Right forelimb (tissue), 1 donor: ENCODE data around the gene MTA3.
"Not testable (repeated sequence)": the region's sequence is repeated elsewhere in the genome, so short reads cannot be mapped to it uniquely, and the experiment has no call there.

Experiments used
- DNase-seq: peaks from one replicate; pipeline ENCODE4 v3.0.0-alpha.2; 2018

MTA3 gene

DNA sequence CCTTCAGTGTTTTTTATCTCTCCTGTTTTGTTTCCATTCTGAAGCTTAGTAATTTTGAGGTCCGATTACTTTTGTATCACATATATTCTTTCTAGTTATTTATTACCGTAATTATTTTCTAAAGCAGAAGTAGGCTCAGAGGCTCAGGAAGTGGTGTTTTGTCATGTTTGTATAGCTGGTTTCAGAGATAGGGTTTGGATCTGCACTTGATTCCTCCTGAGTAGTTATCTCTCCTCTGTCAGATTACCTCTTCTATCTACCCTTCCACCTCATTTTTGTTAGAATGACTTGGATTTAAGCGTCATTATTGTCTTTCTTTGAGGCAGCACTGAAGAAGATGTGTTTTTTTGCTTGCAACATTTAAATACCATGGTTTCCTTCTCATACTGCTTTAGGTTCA lies 95.4 kb downstream of the MTA3 start:
- DNase-seq = no peak

DNA sequence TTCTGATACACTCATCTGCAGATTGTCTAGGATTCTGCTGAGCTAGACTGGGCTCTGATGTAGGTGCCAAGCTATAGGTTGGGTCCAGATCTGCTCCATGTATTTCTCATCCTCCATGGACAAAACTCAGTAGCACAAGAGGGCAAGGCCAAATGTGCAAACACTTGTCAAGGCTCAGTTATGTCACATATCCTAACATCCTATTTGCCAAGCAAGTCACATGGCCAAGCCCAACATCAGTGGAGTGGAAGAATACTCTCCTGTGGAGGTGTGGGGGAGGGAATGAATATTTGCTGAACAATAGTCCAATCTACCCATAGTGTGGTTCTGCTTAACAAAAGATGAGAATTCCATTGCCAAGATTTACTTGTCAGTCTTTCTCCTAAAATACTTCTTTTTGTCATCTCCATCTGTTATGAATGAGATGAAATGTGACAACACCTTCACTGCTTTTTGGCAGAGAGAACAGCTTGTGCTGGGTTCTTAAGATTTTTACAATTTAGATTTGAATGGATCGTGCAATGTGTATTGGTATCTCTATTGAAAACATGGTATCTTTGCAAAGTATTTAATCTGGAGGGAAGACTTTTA lies 105.7 kb downstream of the MTA3 start:
- DNase-seq = no peak

DNA sequence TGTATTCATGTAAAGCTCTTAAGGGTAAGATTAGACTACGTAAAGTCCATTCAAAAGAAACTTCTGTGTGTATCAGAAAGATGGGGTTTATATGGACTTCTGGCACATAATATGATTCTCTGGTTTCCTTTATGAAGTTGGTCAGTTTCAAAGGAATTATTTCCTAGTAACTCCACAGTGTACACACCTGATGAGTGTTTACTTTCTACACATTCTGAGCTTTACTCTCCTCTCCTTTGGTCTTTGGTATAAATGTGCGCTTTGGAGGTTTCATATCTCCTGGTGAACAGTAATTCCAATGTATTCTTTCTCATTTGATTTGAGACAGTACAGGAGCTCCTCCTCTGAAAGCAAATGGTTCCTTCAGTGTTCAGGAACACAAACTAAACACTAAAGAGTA lies 107.4 kb downstream of the MTA3 start:
- no peak for DNase-seq

DNA sequence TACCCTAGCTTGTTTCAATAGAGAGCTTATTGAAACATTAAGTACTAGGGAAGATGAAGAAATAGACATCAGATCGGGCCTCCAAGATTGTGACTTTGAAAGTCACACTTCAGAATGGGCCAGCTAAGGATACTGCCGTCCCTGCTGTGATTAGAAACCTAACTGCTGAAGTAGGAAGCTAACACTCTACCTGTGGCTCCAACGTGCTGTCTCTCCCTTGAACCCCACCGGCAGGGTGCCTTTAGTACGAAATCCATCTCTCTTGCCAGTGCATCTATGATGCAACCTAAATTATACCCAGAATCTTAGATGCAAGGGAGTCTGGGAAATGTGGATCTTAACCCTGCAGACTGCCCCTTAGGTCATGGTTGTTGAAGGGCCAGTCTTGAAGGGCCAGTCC lies 116.9 kb downstream of the MTA3 start:
- DNase-seq = no peak

DNA sequence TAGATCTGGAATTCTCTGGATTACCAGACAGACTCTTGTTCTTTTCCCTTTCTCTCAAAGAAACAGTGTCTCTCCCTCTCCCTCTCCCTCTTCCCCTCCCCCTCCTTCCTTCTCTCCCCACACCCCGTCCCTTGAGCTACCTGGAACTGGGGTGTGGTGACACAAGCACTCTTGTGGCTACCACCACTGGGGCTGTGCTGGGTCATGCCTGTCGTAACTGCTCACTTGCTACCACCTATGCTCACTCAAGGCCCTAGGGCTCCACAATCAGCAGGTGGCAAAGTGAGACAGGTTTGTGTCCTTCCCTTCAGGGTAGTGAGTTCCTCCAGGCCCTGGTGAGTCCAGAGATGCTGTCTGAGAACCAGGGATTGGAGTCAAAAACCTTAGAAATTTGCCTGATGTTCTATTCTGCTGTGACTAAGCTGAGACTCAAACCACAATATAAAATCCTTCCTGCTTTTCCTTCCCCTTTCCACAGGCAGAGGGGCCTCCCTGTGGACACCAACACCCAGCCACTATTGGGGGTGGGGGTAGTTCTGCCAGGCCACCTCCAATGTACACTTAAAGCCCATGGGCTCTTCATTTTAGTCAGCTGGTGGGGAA lies 124.7 kb downstream of the MTA3 start:
- no peak for DNase-seq

DNA sequence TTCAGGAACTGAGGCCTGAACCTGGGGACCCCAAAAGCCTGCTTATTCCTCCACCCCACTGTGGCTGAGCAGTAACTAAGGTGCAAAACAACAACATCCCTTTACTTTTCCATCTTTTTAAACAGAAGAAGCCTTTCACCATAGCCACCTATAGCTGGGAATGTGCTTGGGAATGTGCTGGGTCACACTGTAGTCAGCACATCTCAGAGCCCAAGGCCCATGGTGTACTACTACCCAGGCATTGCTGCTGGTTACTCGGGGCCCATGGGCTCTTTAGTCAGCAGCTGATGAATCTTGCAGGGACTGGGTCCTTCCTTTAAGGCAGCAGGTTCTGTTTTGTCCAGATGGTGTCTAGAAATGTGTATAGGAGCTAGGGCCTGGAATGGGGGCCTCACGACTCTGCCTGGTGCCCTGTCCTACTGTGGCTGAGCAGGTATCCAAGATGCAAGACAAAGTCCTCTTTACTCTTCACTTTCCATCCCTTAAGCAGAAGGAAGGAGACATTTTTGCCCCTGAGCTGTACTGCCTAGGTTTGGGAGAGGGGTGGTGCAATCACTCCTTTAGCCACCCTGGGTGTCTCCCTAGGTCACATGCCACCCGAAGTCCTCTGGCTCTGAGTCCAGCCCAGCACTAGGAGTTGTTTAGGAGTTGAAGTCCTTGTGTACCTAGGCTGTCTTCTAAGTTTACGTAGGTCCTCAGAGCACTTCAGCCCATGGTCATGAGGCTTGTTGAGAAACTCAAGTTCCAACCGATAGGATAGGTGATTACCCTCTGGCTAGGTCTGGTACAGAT lies 125.5 kb downstream of the MTA3 start:
- DNase-seq = no peak

DNA sequence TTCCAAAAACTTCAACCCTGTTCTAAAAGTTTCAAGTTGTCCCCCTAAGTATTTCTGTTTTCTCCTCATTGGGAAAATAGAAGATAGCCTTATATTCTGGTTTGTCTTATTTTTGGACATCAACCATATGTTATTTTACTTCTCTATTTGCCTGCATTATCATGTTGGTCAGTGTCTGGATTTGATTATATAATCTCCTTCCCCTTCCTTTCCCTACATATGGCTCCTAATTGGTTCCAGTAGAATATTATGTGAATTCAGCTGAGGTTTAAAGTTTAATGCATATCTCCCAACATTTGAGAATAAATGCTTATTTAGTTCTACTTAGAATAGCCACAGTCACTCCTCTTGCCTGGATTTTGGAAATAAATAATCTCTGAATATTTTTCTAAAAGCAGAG lies 128.6 kb downstream of the MTA3 start:
- DNase-seq = no peak

DNA sequence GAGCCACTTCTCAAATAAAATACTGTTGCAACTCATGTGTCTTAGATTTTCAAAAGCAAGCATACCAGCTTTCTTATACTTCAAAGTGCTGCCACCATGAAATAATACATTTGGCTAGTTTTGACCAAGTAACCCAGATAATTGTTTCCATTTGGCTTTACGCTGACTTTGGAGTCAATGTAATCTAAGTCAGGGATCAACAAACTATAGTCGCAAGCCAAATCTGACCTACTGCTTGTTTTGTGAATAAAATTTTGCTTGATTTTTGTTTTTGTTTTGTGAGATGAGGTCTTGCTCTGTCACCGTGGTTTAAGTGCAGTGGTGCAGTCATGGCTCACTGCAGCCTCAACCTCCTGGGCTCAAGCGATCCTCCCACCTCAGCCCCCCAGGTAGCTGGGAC lies 130.5 kb downstream of the MTA3 start:
- DNase-seq = no peak

DNA sequence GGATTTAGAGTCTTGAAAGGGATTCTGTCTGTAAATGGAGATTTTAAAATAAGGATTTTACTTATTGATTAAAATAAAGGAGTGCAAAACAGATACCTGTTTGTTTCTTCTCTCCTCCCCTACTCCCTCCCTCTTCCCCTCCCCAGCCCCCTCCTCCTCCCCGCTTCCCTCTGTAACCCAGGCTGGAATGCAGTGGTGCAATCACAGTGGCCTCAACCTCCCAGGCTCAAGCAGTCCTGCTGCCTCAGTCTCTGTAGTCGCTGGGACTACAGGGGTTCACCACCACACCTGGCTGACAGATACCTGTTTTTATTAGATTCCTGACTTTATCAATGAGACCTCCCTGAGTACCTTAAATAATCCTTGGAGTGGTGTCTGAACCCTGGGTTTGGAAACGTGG lies 138.4 kb downstream of the MTA3 start:
- DNase-seq = no peak

DNA sequence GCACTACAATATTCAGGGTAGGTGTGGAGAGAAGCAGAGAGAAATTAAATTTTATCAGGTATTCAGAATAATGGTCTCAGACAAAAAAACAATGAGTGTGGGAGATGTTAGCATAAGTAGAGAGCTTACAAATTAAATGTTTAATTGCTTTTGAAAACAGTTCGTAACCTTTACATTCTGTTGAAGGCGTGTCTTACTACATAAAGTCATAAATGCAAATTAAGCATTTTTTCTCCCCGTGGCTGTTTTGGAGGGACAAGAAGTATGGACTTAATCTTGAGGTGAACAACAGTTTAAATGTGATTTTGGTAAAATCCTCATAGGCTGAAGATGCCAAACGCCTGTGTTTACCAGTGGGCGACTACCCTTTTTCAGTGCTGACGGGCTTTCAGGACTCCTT lies 139.7 kb downstream of the MTA3 start:
- no peak for DNase-seq

DNA sequence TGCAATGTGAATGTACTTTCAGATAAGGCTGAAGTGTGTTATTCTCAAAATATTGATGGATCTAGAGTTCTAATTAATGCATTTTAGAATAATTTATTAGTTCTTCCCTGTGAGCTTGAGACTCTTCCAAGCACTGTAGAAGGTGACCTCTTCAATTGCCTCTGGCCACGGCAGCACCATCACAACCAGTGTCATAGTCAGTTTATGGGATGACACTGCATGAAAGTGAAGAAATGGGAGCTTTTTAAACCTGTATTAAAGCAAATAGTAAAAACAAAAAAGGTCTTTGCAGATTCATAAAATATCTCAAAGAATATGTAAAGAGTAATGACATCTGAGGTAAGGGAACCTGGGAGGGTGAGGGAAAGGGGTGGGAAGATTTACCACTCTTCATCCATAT lies 143.5 kb downstream of the MTA3 start:
- DNase-seq = no peak

DNA sequence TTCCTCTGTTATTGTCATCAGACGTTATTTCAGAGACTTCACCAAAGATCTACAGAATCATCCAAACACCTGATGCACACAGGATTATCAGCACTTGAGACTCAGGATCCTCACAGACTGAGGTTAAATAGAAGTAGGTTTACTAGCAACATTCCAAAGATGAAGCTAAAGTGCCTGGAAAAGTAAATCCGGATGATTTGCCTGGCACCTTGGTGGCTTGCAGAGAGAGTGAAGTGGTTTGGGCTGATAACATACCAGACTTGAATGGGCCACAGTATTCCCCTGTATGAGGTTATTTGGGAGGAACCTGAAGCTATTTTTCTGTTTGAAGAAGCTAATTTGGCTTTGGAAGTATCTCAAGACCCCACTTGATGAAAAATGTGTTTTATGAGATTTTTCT lies 144.5 kb downstream of the MTA3 start:
- DNase-seq = no peak

DNA sequence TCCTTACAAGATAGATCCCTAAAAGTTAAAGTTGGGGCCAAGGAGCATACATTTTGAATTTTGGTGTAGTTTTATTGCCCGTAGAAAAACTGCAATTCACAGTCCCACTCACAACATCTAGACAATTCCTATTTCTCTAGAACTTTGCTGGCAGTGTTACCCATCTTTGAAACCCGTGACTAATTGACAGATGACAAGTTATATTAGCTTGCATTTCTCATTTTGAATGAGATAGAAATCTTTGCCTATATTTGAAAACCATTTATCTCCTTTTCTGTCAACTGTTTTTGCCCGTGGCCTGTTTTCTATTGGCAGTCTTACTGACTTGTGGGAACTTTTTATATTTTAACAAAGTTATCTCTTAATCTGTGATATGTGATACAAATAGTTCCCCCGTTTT lies 145.5 kb downstream of the MTA3 start:
- no peak for DNase-seq

DNA sequence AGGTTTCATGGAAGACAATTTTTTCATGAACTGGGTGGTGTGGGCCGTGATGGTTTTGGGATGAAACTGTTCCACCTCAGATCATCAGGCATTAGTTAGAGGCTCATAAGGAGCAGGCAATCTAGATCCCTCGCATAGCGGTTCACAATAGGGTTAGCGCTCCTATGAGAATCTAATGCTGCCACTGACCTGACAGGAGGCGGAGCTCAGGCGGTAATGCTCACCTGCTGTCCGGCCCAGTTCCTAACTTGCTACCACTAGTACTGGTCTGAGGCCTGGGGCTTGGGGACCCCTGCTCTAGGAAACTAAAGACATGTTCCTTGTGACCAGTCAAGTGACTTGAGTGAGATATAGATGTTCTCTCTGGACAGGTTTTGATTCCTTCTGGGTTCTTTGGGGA lies 146.3 kb downstream of the MTA3 start:
- DNase-seq = no peak

DNA sequence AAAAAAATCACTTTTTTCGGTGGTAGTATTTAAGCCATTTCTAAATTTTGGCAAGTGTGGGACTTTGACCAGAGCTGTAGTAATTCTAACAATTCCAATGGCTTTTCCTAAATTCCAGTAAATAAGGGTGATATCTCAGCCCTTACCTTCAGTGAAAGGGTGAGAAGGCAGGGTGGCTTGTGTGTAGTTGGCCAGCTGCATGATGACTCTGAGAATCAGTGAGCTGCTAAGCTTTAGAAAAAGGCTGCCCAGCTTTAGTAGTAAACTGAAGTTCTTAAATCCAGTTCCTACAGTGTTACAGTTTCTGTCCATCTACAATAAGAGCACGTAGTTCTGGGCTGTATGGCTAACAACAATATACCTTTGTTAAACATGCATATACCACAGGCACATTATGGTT lies 153.5 kb downstream of the MTA3 start:
- no peak for DNase-seq

DNA sequence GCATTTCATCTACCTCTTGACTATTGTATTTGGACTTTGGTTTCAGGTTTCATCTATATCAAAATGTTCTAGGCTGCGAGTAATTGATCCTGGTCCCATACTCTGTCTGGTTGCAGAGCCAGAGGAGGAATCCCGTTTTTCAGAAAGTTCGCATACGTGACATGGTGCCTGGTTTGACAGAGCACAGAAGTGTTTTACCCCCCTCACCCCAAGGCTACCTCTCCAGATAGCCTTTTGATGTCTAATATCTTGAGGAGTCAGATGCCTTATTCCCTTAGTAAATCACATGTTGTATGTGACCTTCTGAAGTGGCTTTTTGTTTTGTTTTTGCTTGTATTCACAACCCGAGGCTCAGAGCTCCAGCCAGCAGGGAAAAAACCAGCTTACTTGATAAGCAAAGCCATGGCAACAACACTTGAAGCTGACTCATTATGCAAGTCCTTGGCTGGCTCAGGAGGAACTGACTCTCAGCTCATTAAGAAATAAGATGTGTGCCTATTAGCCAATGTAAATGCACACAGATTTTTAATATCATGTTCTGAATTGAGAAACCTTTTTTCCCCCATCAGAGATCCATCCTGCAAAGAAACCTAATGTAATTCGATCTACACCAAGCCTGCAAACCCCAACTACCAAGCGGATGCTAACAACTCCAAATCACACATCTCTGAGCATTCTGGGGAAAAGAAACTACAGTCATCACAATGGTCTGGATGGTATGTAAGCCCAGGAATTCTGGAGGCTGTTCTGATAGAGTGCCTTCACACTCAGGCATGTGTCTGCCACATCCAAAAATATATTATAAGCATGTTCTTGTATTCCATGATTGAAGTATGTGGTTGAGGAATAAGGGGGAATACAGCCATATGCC lies 154.1 kb downstream of the MTA3 start:
- DNase-seq = no peak

DNA sequence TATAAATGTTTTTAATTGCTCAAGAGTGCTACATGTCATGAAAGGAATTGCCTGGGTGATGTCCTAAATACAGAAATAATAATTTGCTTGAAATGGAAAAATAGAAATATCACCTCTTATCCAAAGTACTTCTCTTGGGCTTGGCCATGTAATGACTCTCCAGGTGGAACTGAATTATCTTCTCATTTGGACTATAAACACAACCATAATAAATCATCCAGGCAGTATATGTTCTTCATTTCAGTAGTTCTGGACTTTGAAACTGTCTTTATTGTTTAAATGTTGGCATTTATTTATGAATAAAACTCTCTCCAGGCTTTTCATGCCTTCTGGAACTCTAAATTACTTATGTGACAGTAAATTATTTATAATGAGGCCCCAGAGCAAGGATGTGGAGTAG lies 155.0 kb downstream of the MTA3 start:
- DNase-seq = no peak

DNA sequence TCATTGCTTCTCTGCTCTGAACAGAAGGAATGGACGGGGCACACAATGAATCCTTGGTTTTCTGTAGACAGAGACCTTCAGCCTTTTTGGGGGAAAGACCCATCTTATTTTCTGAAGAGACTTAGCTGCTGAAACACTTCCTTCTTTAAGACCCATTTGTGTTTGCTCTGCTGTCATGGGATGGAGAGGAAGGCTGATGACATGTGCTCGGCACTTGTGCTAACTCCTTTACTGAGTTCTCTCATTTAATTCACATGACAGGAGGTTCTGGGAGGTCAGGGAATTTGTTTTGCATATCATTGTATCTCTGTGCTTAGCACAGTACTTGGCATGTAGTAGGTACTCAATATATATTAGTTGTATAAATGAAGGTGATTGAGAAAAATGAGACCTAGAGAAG lies 156.5 kb downstream of the MTA3 start:
- DNase-seq = no peak

DNA sequence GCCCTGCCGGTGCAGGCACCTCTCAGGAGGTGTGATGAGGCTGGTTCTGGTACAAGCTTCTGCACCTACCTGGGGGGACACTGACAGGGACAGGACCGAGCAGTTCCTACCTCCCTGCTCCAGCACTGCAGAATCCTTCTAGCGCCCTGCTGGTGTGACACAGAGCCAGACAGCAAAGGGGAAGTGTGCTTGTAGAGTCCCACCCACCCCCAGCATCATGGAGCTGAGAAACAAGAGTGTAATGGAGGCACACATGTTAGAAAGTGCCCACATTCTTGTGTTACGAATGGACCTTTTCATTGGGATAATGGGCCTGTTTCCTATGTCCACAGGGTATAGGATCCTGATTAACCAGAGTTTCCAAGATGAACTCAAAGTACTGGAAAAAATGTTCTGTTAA lies 157.2 kb downstream of the MTA3 start:
- no peak for DNase-seq

DNA sequence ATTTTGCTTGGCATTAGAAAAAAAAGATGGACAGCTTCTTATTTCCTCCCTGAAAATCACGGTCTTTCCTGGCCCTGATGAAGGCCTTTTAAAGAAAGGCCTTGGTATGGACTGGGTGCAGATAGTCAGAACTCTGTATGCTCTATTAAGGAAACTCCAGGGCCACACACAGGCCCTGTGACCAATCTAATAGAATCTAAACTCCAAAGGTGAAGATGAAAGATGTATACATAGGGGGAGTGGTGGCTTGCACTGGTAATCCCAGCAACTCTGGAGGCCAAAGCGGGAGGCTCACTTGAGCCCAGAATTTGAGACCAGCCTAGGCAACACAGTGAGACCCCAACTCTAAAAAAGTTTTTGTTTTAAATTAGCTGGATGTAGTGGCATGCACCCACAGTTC lies 158.2 kb downstream of the MTA3 start:
- DNase-seq = no peak

DNA sequence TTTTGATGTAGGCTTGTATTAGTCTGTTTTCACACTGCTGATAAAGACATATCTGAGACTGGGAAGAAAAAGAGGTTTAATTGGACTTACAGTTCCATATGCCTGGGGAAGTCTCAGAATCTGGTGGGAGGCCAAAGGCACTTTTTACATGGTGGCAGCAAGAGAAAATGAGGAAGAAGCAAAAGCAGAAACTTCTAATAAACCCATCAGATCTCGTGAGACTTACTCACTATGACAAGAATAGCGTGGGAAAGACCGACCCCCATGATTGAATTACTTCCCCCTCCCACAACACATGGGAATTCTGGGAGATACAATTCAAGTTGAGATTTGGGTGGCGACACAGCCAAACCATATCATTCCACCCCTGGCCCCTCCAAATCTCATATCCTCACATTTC lies 162.9 kb downstream of the MTA3 start:
- DNase-seq = not testable (repeated sequence)

DNA sequence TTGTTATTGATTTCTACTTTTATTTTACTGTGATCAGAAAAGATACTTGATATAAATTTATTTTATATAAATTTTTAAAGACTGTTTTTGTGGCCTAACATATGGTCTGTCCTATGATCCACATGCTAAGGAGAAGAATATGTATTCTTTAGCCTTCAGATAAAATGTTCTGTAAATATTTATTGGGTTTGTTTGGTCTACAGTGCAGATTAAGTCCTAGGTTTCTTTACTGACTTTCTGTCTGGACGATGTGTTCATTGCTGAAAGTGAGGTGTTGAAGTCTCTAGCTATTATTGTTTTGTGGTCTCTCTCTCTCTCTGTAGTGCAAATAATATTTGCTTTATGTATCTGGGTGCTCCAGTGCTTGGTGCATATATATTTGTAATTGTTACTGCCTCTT lies 165.4 kb downstream of the MTA3 start:
- no peak for DNase-seq

DNA sequence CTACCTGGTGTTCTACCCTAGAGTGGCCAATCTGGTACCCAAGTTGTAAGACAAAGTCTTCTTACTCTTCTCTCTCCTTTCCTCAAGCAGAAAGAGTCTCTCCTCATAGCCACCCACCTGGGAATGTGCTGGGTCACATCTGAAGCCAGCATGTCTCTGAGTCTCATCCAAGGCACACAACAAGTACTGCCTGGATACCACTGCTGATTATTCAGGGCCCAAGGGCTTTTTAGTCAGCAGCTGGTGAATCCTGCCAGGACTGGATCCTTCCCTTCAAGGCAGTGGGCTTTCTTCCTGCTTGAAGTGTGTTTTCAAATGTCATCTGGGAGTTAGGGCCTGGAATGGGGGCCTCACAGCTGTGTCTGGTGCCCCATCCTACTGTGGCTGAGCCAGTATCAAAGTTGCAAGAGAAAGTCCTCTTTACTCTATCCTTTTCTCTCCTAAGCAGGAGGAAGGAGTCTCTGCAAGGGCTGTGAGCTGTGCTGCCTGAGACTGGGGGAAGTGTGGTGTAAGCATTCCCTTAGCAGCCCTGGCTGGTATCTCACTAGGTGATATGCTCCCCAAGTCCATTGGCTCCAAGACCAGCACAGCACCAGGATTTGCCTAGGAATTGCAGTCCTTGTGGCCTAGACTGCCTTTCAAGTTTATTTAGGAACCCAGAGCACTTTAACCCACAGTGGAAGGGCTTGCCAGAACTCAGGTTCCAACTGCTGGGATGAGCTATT lies 168.3 kb downstream of the MTA3 start:
- DNase-seq = no peak
